HepG2 (cell line): ENCODE results near the gene PIR. TPM values are rescaled to one million over a fixed set of nuclear protein-coding genes. Genes with fewer than 3 reads are reported as not detected.

Experiments
- ATAC-seq: fragments of 200-7000 bp; cut with Tn5 transposase; 3 replicates; pipeline ENCODE4 v1.9.1; 2020; ENCODE audit warnings: mild to moderate bottlenecking, moderate library complexity
- BruUV-seq: library from RNA; stranded (reverse); fragments of 400-500 nt; replicated peaks from 2 replicates; lab custom pipeline; 2021; lab: Mats Ljungman, UMichigan
- CTCF ChIA-PET: fragments of 300-600 bp; formaldehyde crosslinking; extraction: SDS; loops from one replicate; lab custom pipeline; 2021; ENCODE audit warnings: low total read pairs, inconsistent platforms, low intra/inter-chr PET ratio; lab: Yijun Ruan, JAX
- POLR2A ChIA-PET: fragments of 350-600 bp; sonication (Branson Sonifier 250); formaldehyde crosslinking; loops from one replicate; lab custom pipeline; 2020; ENCODE audit warnings: antibody characterized with exemption, inconsistent platforms; lab: Yijun Ruan, JAX
- DNase-seq: peaks from one replicate; pipeline ENCODE4 v3.0.0-alpha.2; 2015; ENCODE audit warnings: low spot score
- FAIRE-seq: peaks from 3 replicates; lab custom pipeline; 2011; peaks lifted over from hg19 to GRCh38; lab: Jason Lieb, UNC
- H2AFZ ChIP-seq: one replicate; pipeline ENCODE4 v1.6.1; 2011; ENCODE audit warnings: low read length, inconsistent platforms
- H3K27ac ChIP-seq: fragments of 300-600 bp; 3 replicates; pipeline ENCODE4 v1.8.0; 2011; ENCODE audit warnings: mixed run types, mild to moderate bottlenecking, mixed read lengths, low read length, inconsistent platforms; ENCODE audit not compliant: insufficient read depth; ENCODE audit errors: extremely low read length
- H3K27me3 ChIP-seq, 2 experiments: fragments of 200-600 bp in 1 of 2; 2 replicates in 1 of 2; 3 replicates in 1 of 2; pipeline versions ENCODE4 v1.6.0 to v1.8.0; 2011; ENCODE audit warnings: low read length in 2 of 2, mild to moderate bottlenecking in 2 of 2, moderate library complexity in 2 of 2, inconsistent platforms in 1 of 2; ENCODE audit not compliant: insufficient read depth in 2 of 2, control insufficient read depth in 1 of 2
- H3K36me3 ChIP-seq, 2 experiments: fragments of 200-600 bp in 1 of 2; replicated peaks in 1 of 2; 2 replicates in 1 of 2; 3 replicates in 1 of 2; pipeline versions ENCODE4 v1.5.1 to v1.8.0; 2011; ENCODE audit warnings: low read length in 2 of 2, inconsistent platforms in 1 of 2; ENCODE audit not compliant: insufficient read depth in 2 of 2, control insufficient read depth in 1 of 2
- H3K4me1 ChIP-seq: 2 replicates; pipeline ENCODE4 v1.5.1; 2012; ENCODE audit warnings: low read length, inconsistent platforms; ENCODE audit not compliant: insufficient read depth
- H3K4me2 ChIP-seq: 2 replicates; pipeline ENCODE4 v1.6.0; 2011; ENCODE audit warnings: low read depth, low read length, inconsistent platforms
- H3K4me3 ChIP-seq, 3 experiments: fragments of 200-600 bp in 1 of 3; sonication (generic), shearing (Covaris generic) in 1 of 3; replicated peaks in 1 of 3; 2 replicates each; pipeline ENCODE4 v1.5.1; 2011 to 2016; ENCODE audit warnings: low read length in 3 of 3, inconsistent platforms in 2 of 3, low read depth in 2 of 3, mild to moderate bottlenecking in 2 of 3, control low read depth in 1 of 3, mixed read lengths in 1 of 3; ENCODE audit not compliant: insufficient read depth in 1 of 3
- H3K79me2 ChIP-seq: one replicate; pipeline ENCODE4 v1.6.1; 2011; ENCODE audit warnings: low read length, inconsistent platforms; ENCODE audit not compliant: insufficient read depth
- H3K9ac ChIP-seq: 2 replicates; pipeline ENCODE4 v1.6.0; 2011; ENCODE audit warnings: mild to moderate bottlenecking, low read depth, low read length, inconsistent platforms; ENCODE audit not compliant: insufficient read depth
- H3K9me3 ChIP-seq: 2 replicates; pipeline ENCODE4 v1.5.1; 2012; ENCODE audit warnings: mild to moderate bottlenecking, low read length
- H4K20me1 ChIP-seq: 2 replicates; pipeline ENCODE4 v1.6.0; 2011; ENCODE audit warnings: inconsistent platforms, mild to moderate bottlenecking, low read length, moderate library complexity; ENCODE audit not compliant: insufficient read depth
- CCDC6 ChIP-seq: sonication (generic); formaldehyde crosslinking; IDR thresholded peaks from 2 replicates; pipeline ENCODE4 v1.8.1; 2022; ENCODE audit warnings: mild to moderate bottlenecking, missing genetic modification reagents, moderate library complexity
- CREBL2 ChIP-seq: sonication (generic); formaldehyde crosslinking; IDR thresholded peaks from 2 replicates; pipeline ENCODE4 v1.8.1; 2023; ENCODE audit warnings: missing genetic modification reagents, mild to moderate bottlenecking, borderline replicate concordance
- GPBP1L1 ChIP-seq: sonication (generic); formaldehyde crosslinking; IDR thresholded peaks from 2 replicates; pipeline ENCODE4 v1.5.0; 2020; ENCODE audit warnings: mild to moderate bottlenecking, missing genetic modification reagents
- NFATC3 ChIP-seq: sonication (generic); formaldehyde crosslinking; IDR thresholded peaks from 2 replicates; pipeline ENCODE4 v1.5.1; 2020; ENCODE audit warnings: mild to moderate bottlenecking, missing genetic modification reagents
- POGK ChIP-seq: sonication (generic); formaldehyde crosslinking; conservative IDR thresholded peaks from 2 replicates; pipeline ENCODE4 v1.8.0; 2022; ENCODE audit warnings: mild to moderate bottlenecking, moderate library complexity, missing genetic modification reagents
- REL ChIP-seq: sonication (generic); formaldehyde crosslinking; conservative IDR thresholded peaks from 2 replicates; pipeline ENCODE4 v1.8.0; 2022; ENCODE audit warnings: mild to moderate bottlenecking, missing genetic modification reagents, moderate library complexity
- SP5 ChIP-seq: IDR thresholded peaks from 2 replicates; pipeline ENCODE4 v1.6.1; 2016; ENCODE audit warnings: low read depth, borderline replicate concordance
- TEF ChIP-seq: sonication (generic); formaldehyde crosslinking; IDR thresholded peaks from 2 replicates; pipeline ENCODE4 v1.5.0; 2020; ENCODE audit warnings: missing genetic modification reagents
- WIZ ChIP-seq: sonication (generic); formaldehyde crosslinking; IDR thresholded peaks from 2 replicates; pipeline ENCODE4 v1.5.1; 2020; ENCODE audit warnings: mild to moderate bottlenecking, missing genetic modification reagents
- ZKSCAN5 ChIP-seq: sonication (generic); formaldehyde crosslinking; IDR thresholded peaks from 2 replicates; pipeline ENCODE4 v1.5.1; 2020; ENCODE audit warnings: mild to moderate bottlenecking, missing genetic modification reagents
- ZNF235 ChIP-seq: sonication (generic); formaldehyde crosslinking; IDR thresholded peaks from 2 replicates; pipeline ENCODE4 v1.8.1; 2023; ENCODE audit warnings: mild to moderate bottlenecking, missing genetic modification reagents, borderline replicate concordance
- ZNF337 ChIP-seq: sonication (generic); formaldehyde crosslinking; IDR thresholded peaks from 2 replicates; pipeline ENCODE4 v1.5.1; 2020; ENCODE audit warnings: missing genetic modification reagents, low read depth, mild to moderate bottlenecking, borderline replicate concordance
- ZNF501 ChIP-seq: sonication (generic); formaldehyde crosslinking; IDR thresholded peaks from 2 replicates; pipeline ENCODE4 v1.5.1; 2020; ENCODE audit warnings: mild to moderate bottlenecking, moderate library complexity, missing genetic modification reagents
- ZNF567 ChIP-seq: sonication (generic); formaldehyde crosslinking; IDR thresholded peaks from 2 replicates; pipeline ENCODE4 v1.8.1; 2023; ENCODE audit warnings: mild to moderate bottlenecking, missing genetic modification reagents, borderline replicate concordance
- ZSCAN30 ChIP-seq: sonication (generic); formaldehyde crosslinking; IDR thresholded peaks from 2 replicates; pipeline ENCODE4 v1.5.0; 2020; ENCODE audit warnings: mild to moderate bottlenecking, missing genetic modification reagents
- WGBS: methylation state at CpG from one replicate; pipeline ENCODE4 v1.1.6; 2017; ENCODE audit warnings: low lambda C conversion rate; 5-methylcytosine and 5-hydroxymethylcytosine counted together
- in situ Hi-C: cut with HindIII; loops from 2 replicates; pipeline ENCODE4 v1.10.0; 2017; ENCODE audit warnings: low pct_unique_long_range_greater_than_20kb; ENCODE audit not compliant: extremely low pct_ligation_motif_present
- intact Hi-C: fragments of 100-400 bp; cut with micrococcal nuclease; formaldehyde crosslinking; loops from one replicate; pipeline ENCODE4 v1.10.0; 2022; ENCODE audit not compliant: unreplicated experiment
- polyA plus RNA-seq, 8 experiments: library from polyadenylated mRNA; depleted of rRNA in 3 of 8; stranded (reverse) in 7 of 8; unstranded in 1 of 8; fragments of >200 nt; fragmentation: Illumina TruSeq in 4 of 8; extraction: Trizol in 4 of 8; gene quantifications; 2 replicates each; pipeline versions ENCODE4 v1.2.1 to v1.2.3, GENCODE V29; 2011 to 2016; ENCODE audit warnings: low read depth in 4 of 8, missing spikeins in 1 of 8, mixed read lengths in 1 of 8; ENCODE audit not compliant: insufficient read depth in 1 of 8
- total RNA-seq, 5 experiments: library from RNA; depleted of rRNA; stranded (reverse); fragments of >200 nt; fragmentation: Illumina TruSeq; extraction: Trizol; gene quantifications; 2 replicates each; pipeline ENCODE4 v1.2.3, GENCODE V29; 2016; ENCODE audit warnings: low read depth in 1 of 5

Gene PIR
- total and polyA plus RNA-seq, 2 of the 13 experiments (the other 11 are each of a cell fraction or from before 2014, with no cell fraction given): 12.2 to 38.0 TPM

GRCh38 chrX:15448010-15448639 is 45.0 kb downstream of the PIR start:
- POLR2A ChIA-PET: no interaction called here
- Histone ChIP-seq H3K9ac (no peak overlapping the region), H3K27ac (no peak overlapping the region), H3K27me3 (no peaks in the 10 kb centered on the region)
- ATAC-seq: no peak
- TF ChIP-seq ZSCAN30 (no peak), ZNF235 (CRISPR knock-in tag) (no peak), ZNF337 (CRISPR knock-in tag) (no peak), ZNF567 (CRISPR knock-in tag) (no peak), REL (CRISPR knock-in tag) (no peak), ZKSCAN5 (CRISPR knock-in tag) (no peak), SP5 (CRISPR knock-in tag) (no peak)
- TF ChIP-seq, all 625 proteins: peak for 0
- FAIRE-seq (no peak), DNase-seq (no peak)
- H3K79me2 ChIP-seq: no peaks in the 10 kb centered on the region
- H3K4me1 ChIP-seq: no peaks in the 10 kb centered on the region
- H3K36me3 ChIP-seq: peaks cover 1 to 4% of the 10 kb centered on the region in 2 experiments; a peak in 1 of 5 replicates
- no peak overlapping the region for H3K4me2 ChIP-seq
- in situ Hi-C loops: no loop called here
- H2AFZ ChIP-seq: no peak overlapping the region
- intact Hi-C loops: no loop called here
- CTCF ChIA-PET: no interaction called here
- H3K9me3 ChIP-seq: no peaks in the 10 kb centered on the region
- WGBS: 100% methylated on average over 2 of the region's 5 CpGs
- no peak overlapping the region for H3K4me3 ChIP-seq
- H4K20me1 ChIP-seq: no peaks in the 10 kb centered on the region
- no TSS peak for BruUV-seq

- Histone ChIP-seq H3K36me3 (no peaks in the 10 kb centered on the region), H3K27ac (no peak overlapping the region), H2AFZ (no peak overlapping the region), H3K9me3 (no peaks in the 10 kb centered on the region), H4K20me1 (no peaks in the 10 kb centered on the region), H3K79me2 (no peaks in the 10 kb centered on the region), H3K27me3 (no peaks in the 10 kb centered on the region), H3K4me1 (no peaks in the 10 kb centered on the region), H3K4me3 (no peak overlapping the region), H3K9ac (no peak overlapping the region), H3K4me2 (no peak overlapping the region)
- no peak for DNase-seq
- intact Hi-C loops: no loop called here
- no peak for ATAC-seq
- ChIA-PET CTCF (no interaction called here), POLR2A (no interaction called here)
- in situ Hi-C loops: no loop called here
- BruUV-seq: no TSS peak
- WGBS: 97% methylated on average over 5 of the region's 5 CpGs
- FAIRE-seq: no peak
- TF ChIP-seq CCDC6 (no peak), NFATC3 (CRISPR knock-in tag) (no peak), POGK (CRISPR knock-in tag) (no peak), ZNF501 (CRISPR knock-in tag) (no peak), WIZ (CRISPR knock-in tag) (no peak), GPBP1L1 (CRISPR knock-in tag) (no peak), TEF (CRISPR knock-in tag) (no peak), CREBL2 (no peak)
Observed at GRCh38 chrX:15441464-15441863, 51.7 kb downstream of the PIR start.
